HG02852 (cell line): Measurements from ENCODE around the gene OOSP1.
"Not testable (repeated sequence)": the region's sequence is repeated elsewhere in the genome, so short reads cannot be mapped to it uniquely, and the experiment has no call there.

Experiments
- ATAC-seq: cut with Tn5 transposase; IDR thresholded peaks from one replicate; pipeline ENCODE4 v1.9.1; 2021; ENCODE audit warnings: mild to moderate bottlenecking, moderate library complexity; ENCODE audit not compliant: unreplicated experiment

The OOSP1 gene

DNA sequence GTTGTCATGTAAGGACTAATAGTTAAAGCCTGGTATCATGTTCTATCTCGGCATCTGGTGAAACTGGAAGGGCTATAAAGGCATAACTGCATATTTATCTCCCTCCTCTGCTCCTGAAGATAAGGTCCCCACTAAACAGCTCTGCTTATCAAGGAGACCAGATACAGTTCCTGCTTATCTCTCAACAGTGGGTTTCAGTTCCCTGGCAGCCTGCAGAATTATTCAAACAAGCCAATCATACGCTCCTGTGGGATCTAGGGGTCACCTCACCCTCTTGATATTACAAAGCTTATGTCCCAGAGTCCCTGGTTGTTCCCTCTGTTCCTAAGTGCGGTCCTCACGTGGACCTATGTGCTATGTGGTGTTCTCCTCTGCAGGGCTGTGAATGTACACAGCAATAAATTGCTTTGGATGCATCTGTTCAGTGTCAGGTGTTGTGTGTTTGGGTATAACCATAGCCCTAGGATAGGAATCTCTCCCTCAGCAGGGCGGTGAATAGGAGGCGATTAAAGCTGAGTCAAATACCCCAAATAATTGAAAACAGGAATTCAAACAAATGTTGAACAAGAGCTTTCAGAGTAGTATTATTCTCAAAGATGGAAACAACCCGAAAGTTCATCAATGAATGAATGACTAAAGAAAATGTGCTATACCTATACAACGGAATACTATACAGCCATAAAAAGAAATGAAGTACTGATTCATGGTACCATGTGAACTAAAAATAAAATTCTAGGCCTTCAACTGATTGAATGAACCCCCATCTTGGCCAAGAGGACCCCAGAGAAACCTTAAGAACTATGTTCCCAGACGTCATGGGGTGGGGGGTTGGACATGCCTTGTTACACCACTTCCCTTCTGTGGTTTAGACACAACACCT is 22.5 kb downstream of the OOSP1 start:
- ATAC-seq: no peak

DNA sequence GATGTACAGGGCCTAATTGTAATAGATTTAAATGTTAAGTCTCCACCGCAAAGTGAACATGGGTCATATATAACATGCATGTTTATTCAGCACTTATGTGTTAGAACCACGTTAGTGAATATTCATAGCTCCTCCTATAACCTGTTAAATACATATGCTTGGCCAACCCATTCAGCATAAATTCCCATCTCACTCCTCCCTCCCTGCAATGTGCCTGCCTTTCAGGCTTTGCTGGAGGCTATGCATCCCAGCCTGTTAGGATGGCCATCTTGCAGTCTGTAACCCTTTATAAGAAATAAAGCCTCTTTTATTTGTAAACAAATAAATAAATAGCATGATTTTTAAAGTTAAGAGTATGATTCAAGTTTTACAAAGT is 23.9 kb downstream of the OOSP1 start:
- no peak for ATAC-seq

DNA sequence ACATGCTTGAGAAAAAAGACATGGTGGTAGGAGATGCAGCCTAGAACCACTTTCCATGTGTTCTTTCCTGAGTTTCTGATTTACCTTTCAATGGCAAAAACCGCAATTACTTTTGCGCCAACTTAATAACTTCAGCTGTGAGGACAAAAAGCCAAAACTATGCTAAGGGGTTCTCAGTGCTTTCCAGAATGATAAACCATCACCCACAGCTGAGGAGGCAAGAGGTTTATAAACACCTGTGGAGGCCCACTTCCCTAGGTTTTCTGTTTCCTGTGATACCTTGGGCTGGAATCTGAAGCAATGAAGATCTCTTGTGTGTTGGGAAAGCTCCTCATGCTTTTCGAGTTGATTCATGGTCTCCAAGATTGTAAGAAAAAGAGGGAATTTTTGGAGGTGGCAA is 25.5 kb downstream of the OOSP1 start, which contains the start of gene OOSP4A:
OOSP4A (plus strand) TSS at position 301 of the 400 bp plus-strand sequence; CDS start at position 301, 0 bp downstream.
- no peak for ATAC-seq

DNA sequence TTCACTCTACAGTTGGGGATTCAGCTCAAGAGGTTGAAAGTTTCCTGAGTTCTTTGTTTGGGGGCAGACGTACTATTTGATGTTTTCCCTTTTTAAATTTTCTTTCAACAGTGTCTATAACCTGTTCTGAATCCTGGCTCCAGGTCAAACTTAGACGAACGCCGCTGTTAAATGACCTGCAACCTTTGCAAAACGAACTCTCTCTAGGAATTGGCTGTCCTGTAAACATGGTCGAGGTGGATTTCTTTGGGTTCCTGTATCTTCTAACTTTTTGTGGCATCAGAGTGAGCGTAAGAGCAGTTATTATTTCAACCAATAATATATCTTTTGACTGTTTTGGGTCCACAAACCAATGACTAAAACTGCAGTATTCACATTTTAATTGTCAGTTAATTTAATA is 27.2 kb downstream of the OOSP1 start:
- no peak for ATAC-seq

DNA sequence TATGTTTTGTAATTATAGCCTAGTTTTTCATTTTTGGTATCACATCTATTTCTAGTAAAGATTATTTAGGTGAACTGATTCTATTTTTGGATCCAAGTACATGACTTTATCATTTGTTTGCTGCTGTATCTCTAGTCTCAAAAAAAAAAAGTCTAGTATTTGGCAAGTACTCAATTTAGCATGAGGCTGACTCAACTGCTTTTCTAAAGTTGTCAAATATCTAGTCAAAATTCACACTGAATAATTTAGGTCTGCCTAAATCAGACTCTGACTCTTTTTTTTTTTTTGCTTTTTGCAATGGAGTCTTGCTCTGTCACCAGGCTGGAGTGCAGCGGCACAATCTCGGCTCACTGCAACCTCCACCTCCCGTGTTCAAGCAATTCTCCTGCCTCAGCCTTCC is 28.0 kb downstream of the OOSP1 start:
- ATAC-seq: no peak

DNA sequence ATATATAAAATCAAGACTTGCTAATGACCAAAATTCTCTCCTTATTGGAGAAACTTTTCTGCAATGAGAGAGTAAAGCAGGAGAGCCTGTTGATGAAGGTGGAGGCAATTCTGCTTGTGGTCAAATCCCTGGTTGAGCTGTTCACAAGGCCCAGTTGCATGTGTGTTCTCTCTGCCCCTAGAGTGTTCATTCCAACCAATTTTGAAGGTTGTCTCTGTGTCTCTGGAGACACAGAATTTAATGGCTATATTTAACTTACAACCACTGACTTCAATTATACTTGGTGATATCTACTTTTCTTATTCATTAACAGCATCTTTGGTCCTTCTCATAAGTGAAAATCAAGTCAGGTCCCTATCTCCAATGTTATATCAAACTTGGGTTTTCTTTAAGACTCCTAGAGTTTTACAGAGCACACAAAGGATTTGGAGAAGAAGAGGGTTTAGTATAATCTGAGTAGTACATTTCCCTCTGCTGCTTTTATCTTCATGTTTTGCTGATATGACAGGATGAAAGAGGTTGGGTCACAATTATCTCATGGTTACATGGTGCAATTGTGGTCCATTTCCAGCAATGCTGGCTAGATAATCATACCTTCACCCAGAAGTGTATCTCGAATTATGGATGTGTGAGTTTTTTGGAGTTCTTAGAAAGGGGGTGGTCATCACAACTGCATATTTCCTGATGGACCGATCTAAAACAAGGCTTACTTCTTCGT is 29.6 kb downstream of the OOSP1 start:
- no peak for ATAC-seq

DNA sequence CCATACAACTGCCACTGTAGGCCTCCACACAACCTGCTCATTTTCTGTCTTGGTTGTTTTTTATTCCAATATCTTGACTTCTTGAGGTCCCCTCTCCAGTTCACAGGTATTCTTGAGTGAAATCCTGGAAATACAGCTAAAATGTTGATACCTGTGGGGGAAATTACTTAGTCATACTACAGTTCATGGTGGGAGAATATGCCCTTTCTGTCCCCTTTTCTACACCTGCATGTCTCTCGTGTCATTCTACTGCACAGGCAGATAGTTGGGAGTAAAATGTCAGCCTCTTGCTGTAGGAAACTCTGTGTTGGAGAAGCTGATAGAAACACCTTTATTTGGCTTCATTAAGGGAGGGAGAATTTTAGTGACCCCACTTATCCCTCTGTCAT is 30.2 kb downstream of the OOSP1 start:
- ATAC-seq: no peak

DNA sequence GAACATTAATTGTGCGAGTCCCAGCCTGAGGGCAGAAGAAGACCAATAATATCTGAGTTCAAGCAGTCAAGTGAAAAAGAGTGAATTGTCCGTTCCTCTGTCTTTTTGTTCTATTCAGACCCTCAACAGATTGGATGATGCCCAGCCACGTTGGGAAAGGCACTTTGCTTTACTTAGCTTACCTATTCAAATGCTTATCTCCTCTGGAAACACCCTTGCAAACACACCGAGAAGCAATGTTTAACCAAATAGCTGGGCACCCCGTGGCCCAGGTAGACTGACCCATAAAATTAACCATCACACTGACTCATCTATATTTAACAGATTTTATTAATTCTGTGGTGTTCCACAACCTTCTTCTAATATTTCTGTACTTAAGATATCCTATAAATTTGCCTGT is 34.9 kb downstream of the OOSP1 start:
- ATAC-seq: no peak

DNA sequence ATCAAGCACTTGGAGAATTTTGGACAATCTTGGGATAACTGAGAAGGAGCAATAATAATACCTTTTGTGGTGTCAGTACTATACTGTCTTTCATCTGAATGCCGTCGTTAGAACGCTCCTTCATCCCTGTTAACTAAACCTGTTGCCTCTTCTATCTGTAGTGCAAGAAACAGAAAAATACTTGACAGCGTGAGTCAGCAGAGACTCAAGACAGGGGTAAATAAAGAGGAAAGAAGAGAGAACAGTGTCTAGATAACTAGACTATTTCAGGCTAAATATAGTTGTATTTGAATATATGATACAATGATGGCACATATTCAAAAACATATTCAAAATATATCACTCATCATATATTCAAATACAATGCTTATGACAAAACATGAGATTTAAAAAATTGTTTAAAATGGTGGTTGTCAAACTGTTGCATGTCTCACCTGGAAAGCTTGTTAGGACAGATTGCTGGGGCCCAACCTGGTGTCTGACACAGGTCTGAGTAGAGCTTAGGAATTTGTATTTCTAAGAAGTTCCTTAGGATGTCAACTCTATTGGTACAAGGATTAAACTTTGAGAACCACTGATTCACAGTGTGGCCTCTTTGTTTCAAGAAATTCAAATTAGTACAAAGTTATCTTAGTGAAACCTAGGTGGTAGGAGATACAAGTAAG is 43.0 kb downstream of the OOSP1 start:
- ATAC-seq: no peak

DNA sequence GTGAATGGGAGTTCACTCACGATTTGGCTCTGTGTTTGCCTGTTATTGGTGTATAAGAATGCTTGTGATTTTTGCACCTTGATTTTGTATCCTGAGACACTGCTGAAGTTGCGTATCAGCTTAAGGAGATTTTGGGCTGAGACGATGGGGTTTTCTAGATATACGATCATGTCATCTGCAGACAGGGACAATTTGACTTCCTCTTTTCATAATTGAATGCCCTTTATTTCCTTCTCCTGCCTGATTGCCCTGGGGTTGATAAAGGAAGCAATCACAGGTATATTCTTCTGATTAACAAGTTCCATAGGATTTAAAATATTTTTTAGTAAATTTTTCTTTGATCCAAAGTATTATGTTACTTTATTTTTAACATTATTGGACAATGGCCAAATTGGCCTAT is 43.8 kb downstream of the OOSP1 start:
- not testable (repeated sequence) for ATAC-seq

DNA sequence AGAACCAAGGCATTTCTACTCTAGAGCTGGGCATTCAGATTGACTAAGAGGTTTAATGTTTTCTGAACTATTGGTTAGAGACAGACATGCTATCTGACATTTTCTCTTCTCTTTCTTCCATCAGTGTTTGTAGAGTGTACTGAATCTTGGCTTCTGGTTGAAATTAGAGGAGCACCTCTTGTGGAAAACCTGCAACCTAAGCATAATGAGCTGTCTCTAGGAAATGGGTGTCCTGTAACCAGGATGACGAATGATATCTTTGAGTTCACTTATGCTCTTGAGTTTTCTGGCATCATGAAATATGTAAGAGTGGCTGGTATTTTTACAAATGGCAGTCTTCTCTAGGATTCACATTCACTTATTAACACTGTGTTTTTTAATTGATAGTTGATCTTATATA is 45.0 kb downstream of the OOSP1 start:
- no peak for ATAC-seq

DNA sequence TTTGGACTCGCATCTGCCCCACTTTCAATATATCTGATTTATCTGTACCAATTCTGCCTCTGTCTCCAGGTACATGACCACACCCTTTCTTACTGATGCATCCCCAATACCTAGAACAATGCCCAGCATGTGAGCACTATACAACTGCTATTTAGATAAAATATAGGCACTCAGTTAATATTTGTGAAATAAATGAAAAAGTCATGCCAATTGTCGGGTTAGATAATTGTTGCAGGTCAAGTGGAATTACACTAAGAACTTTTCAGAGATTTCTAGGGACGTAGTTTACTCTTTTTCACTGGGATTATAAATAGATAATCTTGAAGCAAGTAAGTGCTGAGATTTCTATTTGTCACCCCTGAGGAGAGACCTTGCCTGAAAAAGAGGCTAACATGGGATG is 46.1 kb downstream of the OOSP1 start:
- no peak for ATAC-seq

DNA sequence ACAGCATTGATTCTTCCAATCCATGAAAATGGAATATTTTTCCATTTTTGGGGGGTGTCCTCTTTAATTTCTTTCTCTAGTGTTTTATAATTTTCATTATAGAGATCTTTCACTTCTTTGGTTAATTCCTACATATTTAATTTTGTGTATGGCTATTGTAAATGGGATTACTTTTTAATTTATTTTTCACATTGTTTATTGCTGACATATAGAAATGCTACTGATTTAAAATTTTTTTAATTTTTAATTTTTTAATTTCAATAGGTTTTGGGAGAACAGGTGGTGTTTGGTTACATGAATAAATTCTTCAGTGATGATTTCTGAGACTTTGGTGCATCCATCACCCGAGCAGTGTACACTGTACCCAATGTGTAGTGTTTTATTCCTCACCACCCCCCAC is 52.2 kb downstream of the OOSP1 start:
- ATAC-seq: no peak

DNA sequence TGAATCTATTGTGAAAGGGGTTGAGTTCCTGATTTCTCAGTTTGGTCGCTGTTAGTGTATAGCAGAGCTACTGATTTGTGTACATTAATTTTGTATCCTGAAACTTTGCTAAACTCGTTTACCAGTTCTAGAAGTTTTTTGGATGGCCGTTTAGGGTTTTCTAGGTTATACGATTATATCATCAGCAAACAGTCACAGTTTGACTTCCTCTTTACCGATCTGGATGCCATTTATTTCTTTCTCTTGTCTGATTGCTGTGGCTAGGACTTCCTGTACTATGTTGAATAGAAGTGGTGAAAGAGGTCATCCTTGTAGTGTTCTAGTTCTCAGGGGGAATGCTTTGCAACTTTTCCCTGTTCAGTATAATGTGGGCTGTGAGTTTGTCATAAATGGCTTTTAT is 54.2 kb downstream of the OOSP1 start:
- no peak for ATAC-seq

DNA sequence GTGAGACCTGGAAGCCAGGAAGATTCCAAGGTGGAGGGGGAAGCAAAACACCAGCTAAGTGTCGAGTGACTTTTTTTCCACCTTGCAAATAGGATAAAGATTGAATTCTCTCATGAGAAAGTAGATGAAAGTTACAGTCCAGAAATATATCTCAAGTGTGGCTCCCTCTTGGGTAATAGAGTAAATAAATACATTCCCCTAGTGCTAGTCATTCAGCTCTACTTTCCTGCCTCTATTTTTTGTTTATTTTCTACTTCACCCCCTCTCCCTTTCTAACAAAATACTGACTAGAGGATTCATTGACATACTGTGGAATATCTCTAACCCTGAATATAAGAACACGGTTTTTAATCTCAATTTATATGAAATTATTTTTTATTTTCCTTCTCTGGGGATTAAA is 59.6 kb downstream of the OOSP1 start:
- ATAC-seq: no peak

DNA sequence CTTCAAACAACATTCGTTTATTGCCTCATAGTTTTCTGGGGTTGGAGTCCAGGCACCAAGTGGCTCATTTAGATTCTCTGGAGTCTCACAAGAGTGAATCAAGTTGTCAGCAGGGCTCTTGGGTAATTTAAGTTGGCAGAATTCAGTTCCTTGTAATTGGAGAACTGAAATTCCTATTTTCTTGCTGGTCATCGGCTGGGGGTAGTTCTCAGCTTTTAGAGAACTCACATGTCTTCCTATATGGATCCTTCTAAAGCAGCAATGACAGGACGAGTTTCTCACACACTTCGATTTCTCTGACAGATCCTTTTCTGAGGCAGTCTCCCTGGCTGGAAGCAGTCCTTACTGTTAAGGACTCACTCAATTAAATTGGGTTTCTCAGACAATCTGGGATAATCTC is 61.5 kb downstream of the OOSP1 start:
- ATAC-seq: no peak

DNA sequence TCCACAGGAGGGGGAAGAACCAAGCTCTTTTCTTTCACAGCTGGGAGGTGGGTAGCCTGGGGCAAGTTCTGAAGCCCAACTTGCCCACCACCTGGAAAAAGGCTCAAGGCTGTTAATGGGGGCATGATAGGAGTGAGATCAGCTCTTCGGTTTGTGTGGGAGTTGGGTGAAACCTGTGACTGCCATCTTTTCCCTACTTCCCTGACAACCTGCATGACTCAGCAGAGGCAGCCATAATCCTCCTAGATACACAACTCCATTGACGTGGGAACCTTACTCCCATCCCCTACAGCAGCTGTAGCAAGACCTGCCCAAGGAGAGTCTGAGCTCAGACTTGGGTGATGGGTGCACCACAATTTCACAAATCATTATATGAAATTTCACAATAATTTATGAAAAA is 65.5 kb downstream of the OOSP1 start:
- no peak for ATAC-seq

DNA sequence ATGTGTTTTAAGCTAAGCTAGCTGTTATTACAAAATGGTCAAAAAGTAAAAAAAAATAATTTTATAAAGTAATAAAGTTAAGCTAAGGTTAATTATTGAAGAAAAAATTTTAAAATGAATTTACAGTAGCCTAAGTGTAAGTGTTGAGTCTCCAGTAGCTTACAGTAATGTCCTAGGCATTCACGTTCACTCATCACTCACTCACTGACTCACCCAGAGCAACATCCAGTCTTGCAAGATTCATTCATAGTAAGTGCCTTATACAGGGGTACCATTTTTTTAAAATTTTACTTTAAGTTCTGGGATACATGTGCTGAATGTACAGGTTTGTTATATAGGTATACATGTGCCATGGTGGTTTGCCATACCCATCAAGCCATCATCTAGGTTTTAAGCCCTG is 67.1 kb downstream of the OOSP1 start:
- ATAC-seq: no peak
